ENCODE results near the gene SPON1. TPM values are rescaled to one million over a fixed set of nuclear protein-coding genes. Genes with fewer than 3 reads are reported as not detected.

The SPON1 gene
- total and polyA plus RNA-seq, 2 of the 8 experiments (the other 6 are each of a cell fraction or from before 2014, with no cell fraction given), result 1.5 to 5.4 TPM

DNA sequence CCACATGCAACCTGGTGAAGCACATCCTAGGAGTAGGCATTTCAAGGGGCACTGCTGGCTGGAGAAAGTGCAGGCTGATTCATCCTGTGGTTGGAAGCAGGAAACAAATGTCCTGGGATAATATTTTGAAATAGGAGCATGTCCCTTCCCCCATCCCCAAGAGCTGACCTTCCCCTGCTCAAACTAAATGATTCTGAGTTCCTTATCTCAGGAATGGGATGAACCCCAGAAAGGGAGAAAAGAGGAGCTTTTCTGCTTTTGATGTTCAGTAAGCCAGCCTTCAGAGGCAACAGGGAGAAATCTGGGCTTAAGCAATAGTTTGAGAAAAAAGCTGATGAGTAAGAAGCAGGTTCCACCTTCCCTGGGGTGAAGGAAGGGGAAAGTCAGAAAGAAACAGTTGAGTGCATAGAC, 19.5 kb upstream of the SPON1 start (continued):
- TF ChIP-seq CHD7 (IDR thresholded peaks at IDR 0.05; ENCODE audit: insufficient replicate concordance, low read length), result no peak
